Erythroblast (primary cell): ENCODE data around the gene VEGFB.
"Not testable (repeated sequence)": the region's sequence is repeated elsewhere in the genome, so short reads cannot be mapped to it uniquely, and the experiment has no call there.

Experiments
- DNase-seq, 2 experiments: peaks; one replicate each; lab custom pipeline; 2025; lab: John Stamatoyannopoulos, UW
- GATA1 ChIP-seq: IDR thresholded peaks from 2 replicates; pipeline ENCODE4 v1.6.1; 2011; ENCODE audit warnings: low read depth, mild to moderate bottlenecking, control low read depth, low read length, moderate library complexity
- POLR2A ChIP-seq: IDR thresholded peaks from 2 replicates; pipeline ENCODE4 v1.6.1; 2011; ENCODE audit warnings: mild to moderate bottlenecking, low read length

The VEGFB gene

DNA sequence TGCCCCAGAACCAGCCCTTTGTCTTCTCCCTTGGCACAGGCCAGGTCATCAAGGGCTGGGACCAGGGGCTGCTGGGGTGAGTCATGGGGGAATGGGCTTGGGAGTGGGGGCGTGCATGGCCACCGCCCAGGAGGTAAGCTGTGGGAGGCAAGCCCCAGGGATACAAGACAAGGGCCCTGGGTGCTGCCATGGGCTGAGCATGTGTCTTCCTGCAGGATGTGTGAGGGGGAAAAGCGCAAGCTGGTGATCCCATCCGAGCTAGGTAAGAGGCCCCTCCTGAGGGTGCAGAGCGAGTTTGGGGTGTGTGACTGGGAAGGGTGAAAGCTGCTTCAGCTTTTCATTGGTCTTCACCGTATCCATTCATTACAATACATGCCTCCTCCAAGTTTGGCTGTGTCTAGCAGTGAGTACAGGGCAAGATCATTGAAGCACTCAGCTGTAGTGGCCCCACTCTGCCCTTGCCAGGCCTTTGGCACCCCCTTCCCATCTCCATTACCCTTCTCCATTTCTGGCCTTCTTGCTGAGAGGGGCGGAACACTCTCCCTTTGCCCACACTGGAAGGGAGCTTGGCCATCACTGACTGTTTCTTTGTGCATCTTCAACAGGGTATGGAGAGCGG lies 9.0 kb downstream of the VEGFB start:
- TF ChIP-seq POLR2A (no peak), GATA1 (no peak)
- no peak for DNase-seq

DNA sequence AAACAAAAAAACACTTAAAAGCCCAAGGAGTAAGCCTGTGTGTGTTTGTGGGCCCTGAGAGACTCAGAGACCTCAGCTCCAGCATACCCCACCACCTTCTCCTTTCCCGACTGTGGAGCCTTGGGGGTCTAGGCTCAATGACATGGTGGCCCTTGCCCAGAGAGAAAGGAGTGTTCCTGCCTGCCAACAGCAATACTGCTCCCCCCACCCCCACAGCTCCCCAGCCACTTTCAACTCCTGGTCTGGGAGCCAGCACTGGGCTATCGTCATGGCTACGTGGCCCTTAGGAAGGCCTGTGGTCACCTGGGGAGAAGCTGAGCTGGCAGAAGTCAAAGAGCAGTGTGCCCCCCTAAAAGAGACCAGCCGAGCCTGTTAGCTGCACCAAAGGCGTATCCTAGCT lies 9.7 kb downstream of the VEGFB start:
- TF ChIP-seq GATA1: no peak
- no peak for TF ChIP-seq POLR2A
- no peak for DNase-seq

GRCh38 chr11:64244966-64245365 lies 10.6 kb downstream of the VEGFB start:
- no peak for TF ChIP-seq POLR2A
- TF ChIP-seq GATA1: no peak
- DNase-seq: no peak

DNA sequence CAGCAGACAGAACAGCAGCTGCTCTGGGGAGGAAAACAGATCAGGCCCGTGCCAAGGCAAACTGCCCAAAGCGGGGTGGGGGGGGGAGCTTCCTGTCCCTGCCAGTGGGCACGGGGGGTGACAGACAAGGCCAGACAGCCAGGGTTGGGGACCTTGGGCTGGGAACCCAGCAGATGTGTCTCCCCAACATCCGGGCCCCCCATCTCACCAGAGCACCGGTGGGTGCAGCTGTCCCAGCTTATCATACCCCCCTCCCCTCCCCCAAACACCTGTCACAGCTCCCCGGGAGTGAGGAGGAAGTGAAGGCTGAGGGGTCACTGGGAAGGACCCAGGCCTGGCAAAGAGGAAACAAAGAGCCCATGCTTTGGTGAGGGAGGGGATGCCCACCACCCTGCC lies 11.0 kb downstream of the VEGFB start:
- no peak for DNase-seq
- TF ChIP-seq POLR2A: no peak
- TF ChIP-seq GATA1: no peak

- DNase-seq: peak; percentile 81
Measured at GRCh38 chr11:64245797-64246620, 11.6 kb downstream of the VEGFB start.

GRCh38 chr11:64246621-64246870 lies 12.2 kb downstream of the VEGFB start:
- DNase-seq: not testable (repeated sequence)

More at GRCh38 chr11:64245797-64246620, 11.6 kb downstream of the VEGFB start:
- peak; percentile 54 for TF ChIP-seq POLR2A
- no peak for TF ChIP-seq GATA1

DNA sequence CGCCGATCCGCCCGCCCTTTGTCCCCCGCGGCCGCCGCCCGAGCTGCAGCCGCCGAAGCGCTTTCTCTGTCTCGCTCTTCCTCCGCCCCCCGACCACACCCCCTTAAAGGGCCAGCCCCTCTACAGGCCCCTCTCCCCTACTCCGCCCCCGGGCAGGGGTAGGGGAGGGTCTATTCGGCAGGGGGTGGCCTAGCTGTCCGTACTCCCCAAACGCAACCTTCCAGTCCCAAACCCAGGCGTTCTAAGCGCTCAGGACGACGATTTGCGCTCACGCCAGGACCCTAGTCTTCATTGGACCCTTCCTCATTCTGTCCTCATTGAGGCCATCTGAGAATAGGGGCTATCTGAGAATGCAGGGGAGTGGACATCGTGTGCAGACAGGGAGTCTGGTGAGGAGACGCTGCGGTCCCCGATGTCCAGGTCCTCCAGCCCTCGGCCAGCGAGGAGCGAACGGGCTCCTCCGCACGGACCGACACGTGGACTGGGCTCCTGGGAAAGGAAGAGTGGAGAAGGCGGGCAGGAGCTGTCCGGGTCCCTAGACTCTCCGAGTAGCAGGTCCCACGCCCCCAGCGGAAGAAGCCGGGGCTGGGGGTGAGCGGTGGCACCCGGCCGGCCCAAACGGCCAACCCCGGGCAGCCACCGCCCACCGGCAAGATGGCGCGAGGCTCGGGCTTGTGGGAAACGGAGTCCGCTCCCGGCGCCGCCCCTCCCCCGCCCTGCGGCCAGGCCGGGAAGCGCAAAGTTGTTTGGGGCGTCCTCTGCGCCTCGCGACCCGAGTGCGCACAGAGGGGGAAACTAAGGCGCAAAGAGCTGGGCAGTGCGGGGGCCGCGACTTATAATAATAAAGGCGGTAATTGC lies 12.7 kb downstream of the VEGFB start, which contains the start of gene PPP1R14B:
PPP1R14B (minus strand) TSS at position 73 of the 858 bp plus-strand sequence. CDS start 270 bp downstream, outside the sequence.
- DNase-seq: peak; percentile 87 to 90

DNA sequence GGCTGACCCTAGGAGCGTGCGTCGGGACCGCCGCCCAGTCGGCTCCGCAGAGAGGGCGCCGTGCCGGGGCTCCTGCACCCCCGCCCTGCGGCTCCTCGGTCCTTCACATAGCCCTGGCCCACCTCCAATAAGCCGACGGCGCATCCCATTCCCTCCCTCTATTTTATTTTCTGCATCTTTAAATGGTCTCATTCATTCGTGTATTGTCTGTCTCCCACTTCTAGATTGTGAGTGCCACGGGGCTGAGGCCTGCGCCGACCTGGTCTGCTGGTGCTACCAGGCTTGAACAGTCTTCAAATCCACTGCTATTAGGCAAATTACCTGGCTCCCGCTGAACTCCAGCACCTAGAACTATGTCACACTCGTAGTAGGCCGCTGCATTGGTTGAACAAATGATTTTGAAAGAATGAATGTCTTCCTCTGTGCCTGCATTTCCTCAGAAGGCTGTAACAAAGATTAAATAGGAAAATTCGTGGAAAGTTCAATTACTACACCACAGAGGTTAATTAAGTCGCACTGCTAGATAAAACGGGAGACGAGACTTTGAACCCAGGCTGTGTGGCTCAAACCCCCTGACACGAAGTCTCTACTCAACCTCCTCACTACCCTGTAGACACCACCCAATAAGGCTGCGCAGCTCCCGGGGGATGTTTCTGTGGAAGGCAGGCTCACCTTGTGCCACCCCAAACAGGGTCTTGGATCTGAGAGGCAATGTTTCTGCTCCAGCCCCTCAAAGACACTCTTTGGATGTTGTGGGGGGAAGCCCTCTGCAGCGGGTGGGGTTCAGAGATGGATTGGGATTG lies 13.5 kb downstream of the VEGFB start:
- TF ChIP-seq POLR2A (no peak), GATA1 (no peak)
- DNase-seq: no peak

More for the DNA sequence above, 12.7 kb downstream of the VEGFB start, which contains the start of gene PPP1R14B:
- TF ChIP-seq GATA1 (no peak), POLR2A (peak; percentile 62)

- no peak for TF ChIP-seq GATA1
- TF ChIP-seq POLR2A: no peak
- DNase-seq: no peak
Measured at GRCh38 chr11:64248578-64248977, 14.2 kb downstream of the VEGFB start.

DNA sequence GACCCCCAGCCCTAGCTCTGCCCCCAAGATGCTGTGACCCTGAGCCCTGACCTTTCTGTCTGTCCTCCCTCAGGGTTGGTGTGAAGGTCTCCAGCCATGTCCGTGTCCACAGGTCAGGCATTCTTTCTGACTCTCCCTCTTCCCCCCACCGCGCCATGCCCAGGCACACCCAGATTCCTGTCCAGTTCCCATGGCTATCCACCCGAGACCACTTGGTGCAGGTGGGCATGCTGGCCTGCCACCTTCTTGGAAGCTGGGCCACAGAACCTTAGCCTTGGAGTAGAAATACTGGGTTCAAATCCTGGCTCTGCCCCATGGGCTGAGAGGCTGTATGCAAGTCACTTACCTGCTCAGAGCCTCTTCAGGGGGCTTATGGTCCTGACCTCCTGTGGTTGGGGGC lies 14.7 kb downstream of the VEGFB start:
- TF ChIP-seq POLR2A (no peak), GATA1 (no peak)
- no peak for DNase-seq

DNA sequence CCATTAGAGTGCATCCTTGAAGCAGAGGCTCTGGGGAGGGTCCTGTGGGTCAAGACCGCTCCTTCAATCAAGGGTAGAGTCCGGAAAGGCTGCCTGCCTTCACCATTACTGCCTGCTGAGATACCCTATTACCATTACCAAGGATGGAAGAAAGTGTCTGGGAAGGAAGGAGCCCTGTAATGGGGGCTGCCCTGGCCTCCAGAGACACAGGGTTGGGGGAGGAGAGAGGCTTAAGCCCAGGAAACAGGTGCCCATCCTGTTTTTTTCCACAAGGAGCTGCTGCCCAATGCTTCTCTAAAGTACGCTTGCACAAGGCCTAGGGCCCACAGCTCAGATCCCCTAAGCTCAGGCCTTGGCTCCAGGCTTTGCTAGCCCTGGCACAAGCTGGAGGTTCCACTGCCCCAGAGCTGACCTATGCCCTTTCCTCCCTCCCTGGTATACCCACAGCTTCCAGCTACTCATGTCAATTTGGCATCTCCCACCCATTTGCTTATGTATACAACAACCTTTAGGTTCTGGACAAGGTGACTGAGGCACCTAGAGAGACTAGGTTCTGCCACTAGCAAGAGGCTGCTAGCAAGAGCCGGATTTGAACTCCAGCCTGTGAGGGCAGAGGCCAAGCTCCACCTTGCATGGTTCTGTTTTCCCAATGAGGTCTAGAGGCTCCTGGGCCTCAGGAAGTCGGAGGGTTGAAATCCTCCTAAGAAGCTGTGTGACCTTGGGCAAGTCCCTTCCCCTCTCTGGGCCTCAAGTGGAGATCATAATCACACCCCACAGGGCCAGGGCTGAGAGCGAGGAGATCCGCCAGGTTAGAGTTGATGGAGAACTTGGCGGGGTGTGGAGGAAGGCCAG lies 15.4 kb downstream of the VEGFB start:
- no peak for TF ChIP-seq POLR2A
- no peak for TF ChIP-seq GATA1
- peak; percentile 47 to 54 for DNase-seq

- DNase-seq: peak in 1 of 2 experiments; percentile 73
- TF ChIP-seq GATA1 (no peak), POLR2A (no peak)
Measured at GRCh38 chr11:64250415-64251015, 16.1 kb downstream of the VEGFB start.
